ENCODE data around the gene DCN.

DCN gene

DNA sequence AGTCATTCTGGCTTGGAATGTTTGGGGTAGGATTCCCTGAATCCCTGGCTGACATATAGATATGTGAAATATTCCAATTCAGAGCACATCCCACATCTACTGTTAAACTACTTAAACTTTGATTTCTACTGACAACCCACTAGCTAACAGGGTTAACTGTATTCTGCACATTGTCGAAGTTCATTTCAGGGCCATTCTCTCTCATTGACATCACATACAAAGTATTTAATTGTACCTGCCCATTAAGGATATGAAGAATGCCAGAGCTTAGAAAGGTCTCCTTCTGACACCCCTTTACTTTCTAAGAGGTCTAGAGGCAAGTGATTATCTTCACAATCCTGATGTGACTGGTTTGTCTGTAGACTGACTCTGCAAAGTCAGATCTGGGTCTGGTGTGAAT is 2.8 kb upstream of the DCN start:
- no peak for DNase-seq (ENCODE audit: low read depth)

DNA sequence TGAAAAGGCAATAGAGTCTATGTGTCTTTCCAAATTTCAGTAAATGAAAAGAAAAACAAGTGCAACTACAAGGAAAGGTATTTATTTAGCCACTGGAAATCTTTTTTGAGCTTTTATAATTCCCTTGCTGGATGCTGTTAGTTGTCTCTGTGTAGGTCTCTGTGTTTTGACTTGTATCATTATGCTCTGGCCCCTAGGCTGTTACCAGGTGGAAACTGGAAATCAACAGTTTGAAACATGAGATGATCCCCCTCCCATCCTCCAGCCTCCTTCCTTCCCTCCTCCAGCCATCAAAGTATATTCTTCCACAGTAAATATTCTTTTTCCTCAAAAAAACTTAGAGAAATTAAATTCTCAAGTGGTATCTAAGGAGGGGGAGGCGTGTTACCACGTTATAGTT is 934 bp upstream of the DCN start:
- DNase-seq (ENCODE audit: low read depth) = no peak

DNA sequence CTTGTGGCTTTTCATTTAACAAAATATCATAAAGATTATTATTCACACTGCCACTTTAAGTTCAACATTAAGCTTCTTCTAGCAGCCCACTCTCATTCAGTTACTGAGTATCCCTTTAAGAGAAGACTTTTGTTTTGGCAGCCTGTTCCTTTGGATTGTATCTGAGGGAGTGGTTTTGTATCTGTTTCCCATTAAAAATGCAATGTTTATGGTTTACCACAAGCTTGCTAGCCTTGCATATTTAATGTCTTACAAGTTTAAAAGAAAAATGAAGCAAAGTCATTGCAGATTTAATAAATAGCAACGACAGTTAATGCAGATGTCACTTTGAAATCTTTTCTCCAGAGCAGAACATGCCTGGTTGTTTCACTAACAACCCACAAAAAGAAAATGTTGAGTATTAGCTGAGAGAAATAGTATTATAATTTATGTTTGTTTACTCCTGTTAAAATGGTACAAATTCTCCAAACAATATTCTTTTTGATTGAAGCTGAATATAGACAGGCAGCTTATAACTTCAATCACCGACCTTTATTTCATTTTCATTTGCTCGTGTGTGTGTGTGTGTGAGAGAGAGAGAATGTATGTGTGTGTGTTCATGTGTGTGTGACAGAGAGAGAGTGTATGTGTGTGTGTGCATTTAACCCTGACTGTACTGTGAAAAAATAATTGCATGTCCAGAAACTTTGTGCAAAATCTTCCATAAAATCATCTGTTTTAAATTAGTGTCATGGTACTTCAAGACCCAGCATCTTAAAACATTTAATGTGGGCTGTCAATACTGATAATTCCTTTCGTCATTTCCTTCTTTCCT is 1.8 kb downstream of the DCN start:
- DNase-seq (ENCODE audit: low read depth) = no peak

DNA sequence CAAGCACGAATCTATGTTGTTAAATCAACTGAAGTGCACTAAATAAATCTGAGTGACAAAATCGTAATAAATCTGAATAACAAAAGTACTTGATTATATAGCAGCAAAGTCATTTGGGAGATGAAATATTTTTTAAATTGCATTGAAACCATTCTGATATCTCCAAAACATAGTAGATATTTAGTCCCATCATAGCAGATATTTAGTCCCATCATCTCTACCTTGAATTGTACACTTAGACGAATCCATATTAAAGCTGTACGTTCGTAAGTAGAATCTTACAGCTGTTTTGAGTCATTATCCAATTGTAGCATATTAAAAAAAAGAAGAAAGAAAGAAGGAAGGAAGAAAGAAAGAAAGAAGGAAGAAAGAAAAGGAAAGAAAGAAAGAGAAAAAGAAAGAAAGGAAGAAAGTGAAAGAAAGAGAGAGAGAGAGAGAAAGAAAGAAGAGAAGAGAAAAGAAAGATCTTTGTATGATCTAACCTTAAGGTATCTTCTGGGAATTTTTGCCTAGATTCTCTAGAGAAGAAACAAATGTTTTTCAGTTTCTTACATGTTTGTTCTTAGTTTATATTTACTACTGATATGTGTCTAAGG is 2.6 kb downstream of the DCN start:
- DNase-seq (ENCODE audit: low read depth) = no peak

DNA sequence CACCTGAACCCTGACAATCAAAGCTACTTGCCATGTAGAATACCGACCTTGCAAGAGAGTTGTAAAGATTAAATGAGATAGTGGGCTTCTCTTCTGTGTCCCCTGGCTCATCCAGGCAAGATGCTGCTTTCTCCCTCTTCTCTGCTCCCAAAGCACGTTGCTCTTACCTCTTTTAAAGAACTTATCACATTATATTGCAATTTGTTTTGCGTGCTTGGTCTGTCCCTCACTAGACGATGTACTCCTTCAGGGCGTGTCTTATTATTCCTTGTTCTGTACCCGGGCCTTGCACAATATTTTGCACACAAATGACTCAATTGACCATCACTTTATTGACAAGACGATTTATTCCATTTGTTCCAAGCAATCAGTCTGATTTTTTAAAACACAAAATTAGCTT is 3.3 kb downstream of the DCN start:
- no peak for DNase-seq (ENCODE audit: low read depth)

DNA sequence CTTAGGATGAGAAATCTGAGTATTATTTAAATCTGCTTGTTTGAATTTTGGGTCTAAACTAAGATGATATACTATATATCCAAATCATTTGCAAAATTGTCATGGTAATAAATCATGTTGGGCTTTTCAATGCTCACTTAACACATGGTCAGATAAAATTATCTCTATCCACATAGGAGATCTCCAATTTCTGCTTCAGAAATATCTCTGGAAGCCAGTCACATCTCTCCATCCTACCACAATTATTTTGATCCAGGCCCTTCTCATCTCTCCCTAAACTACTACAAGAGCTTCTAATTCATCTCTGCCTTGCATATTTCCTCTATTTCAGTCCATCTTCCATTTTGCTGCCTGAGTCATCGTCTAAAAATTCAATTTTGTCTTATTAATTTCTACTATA is 3.8 kb downstream of the DCN start:
- DNase-seq (ENCODE audit: low read depth) = no peak

DNA sequence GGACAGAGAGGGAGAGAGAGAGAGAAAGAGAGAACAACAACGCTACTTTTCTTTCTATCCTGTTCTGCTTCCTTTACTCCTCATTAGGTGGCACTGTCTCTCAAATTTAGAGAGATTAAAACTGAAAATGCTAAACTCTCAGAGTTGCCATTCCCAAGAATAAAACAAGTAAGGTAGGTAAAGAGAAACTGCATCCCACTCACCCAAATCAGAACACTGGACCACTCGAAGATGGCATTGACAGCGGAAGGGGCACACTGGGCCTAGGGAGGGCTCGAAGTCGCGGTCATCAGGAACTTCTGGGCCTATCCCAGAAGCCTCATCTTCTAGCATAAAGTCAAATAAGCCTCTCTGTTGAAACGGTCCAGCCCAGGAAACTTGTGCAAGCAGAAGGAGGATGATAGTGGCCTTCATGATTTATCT is 4.5 kb downstream of the DCN start:
- no peak for DNase-seq (ENCODE audit: low read depth)

DNA sequence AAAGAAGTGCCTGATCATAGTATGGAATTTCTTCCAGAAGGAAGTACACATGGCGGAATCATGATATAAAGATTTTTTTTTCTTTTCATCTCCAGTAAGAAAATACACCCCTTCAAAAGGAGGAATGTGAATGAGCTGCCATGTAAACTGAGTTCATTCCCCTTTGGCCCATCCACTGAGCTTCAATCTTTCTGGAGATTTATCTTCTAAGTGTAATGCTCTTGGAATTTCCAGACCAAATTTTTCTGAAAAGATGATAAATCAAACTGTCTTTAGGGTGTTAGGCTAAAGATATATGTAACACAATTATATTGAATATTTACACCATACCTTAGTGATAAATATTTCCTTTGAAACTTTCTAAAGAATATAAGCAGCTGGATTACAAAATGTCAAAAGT is 5.2 kb downstream of the DCN start:
- no peak for DNase-seq (ENCODE audit: low read depth)

DNA sequence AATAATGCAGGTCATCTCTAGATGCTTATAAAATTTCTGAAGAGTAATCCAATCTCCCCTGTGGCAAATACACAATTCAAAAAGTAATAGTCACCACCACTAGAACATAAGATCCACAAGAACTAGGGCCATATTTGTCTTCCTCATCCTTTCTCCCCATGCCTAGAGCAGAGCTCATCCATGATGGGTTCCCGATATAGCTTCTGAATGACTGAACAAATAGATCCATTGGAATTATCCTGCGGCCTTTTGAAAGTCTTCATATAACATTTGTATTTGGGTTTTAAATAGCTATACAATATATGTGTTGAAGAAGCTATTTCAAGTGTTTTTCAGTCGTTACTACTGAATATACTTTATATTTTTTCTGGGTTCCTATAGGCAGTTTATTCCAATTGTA is 5.7 kb downstream of the DCN start:
- DNase-seq (ENCODE audit: low read depth) = no peak

DNA sequence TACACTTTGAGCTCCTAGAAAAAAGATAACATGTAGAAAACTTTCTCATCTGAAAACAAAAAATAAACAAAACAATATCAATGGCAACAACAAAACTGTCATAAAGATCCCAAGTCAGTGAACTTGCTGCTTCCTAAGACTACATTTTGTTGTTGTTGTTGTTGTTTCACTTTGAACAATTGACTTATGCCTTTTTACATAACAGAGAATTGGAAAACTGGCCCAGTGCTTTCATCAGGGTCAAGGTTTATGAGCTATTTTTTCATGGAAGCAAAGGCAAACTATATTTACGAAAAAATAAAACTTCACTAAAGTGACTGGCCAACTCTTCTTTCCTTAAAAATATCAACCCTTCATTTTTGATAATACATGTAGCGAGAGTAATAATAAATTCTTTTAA is 6.3 kb downstream of the DCN start:
- DNase-seq (ENCODE audit: low read depth) = no peak

DNA sequence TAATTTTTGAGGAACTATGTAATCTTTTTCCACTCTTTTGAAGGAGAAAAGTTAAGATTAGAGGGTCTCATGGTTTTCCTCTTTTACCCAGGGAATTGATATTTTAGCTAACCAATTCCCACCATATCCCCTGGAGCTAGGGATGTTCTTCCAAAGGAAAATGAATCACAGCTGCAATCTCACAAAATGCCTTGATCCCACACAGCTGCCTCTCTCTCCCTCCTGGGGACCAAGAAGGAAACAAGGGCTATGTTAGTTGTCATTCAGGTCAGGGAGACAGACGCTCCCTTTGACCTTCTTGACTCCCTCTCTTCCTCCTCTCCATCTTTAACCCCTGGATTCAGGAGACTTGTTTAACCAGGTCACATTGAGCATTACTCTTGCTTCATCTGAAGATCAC is 9.5 kb downstream of the DCN start:
- no peak for DNase-seq (ENCODE audit: low read depth)

DNA sequence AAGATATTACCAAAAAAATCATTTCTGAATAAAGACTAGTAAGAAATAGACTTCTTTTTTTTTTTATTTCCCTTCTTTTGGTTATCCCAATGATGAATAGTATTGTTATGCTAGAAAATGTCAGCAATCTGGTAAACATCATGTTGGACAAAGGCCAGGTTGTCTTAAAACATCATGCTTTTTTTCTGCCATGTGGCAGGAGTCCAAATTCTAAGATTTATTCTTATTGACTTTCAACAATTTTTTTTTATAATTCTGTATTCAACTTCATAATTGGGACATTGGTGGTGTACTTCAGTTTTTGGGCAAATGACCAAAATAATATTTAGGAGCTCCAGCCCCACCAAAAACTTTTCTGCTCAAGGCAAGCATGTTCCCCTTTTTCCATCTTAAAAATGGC is 10.5 kb downstream of the DCN start:
- DNase-seq (ENCODE audit: low read depth) = no peak

DNA sequence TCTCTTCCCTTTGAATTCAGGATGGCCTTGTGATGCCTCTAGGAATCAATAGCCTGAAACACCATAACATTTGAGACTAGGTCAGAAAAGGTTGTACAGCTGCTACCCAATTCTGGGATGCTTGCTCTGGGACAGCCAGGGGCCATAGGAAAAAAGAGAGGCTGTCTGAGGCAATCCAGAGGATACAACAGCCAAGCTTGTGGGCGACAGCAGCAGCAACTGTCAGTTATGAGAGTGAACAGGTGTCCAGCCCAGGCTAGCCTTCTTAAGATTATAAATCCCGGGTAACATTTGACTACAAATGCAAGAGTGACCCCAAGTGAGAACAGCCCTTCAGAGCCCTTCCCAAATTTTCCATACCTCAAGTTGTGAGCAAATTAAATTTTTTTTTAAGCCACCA is 11.1 kb downstream of the DCN start:
- no peak for DNase-seq (ENCODE audit: low read depth)

DNA sequence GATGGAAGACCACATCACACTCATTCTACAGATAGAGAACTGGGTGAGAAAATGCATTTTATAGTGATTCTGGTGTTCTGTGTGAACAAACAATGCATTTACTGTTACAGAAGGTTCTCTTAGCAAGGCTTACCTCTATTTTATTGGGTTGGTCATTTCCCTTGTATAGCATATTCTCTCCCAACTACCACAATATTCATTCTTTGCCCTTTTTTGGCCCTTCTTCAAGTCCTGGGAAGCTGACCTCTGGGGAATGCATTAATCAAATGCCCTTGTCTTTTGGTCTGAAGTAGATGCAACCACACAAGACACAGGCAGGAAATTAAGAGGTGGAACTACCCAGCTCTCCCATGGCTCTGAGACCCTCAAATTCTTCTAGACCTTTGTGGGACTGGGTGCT is 19.5 kb downstream of the DCN start:
- no peak for DNase-seq (ENCODE audit: low read depth)

DNA sequence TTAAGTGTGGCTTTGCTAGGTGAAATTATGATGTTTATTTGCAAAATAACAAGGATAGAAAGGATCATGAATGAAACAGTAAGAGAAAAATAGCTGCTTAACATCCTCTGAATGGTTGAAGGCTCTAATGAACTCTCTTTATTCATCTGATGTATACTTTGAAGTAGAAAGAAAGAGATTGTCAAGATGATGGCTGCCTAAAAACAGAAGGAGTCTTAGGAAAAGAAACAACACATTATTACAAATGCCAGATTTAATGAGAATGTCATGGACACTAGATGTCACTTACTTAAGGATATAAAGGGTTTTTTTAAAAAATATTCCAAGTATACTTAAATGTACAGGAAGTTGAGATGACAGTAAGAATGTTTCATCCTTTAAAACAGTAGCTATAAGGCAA is 21.6 kb downstream of the DCN start:
- no peak for DNase-seq (ENCODE audit: low read depth)

DNA sequence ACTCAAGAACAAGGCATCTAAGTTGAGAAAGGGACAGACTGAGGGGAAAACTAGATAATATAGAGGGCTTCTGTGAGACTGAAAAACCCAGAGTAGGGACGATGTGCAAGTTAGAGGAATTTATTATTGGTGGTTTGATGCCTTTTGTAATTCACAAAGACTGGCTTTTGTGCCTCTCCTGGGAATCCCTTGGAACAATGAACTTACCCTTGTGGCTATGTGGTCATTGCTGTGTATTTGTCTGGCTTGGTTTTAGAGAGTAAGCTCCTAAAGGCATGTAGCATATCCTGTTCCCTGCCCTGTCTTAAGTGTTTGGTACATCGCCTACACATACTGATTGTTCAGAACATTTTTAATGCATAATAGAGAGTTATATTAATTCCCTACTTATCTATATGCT is 26.6 kb downstream of the DCN start:
- no peak for DNase-seq (ENCODE audit: low read depth)

DNA sequence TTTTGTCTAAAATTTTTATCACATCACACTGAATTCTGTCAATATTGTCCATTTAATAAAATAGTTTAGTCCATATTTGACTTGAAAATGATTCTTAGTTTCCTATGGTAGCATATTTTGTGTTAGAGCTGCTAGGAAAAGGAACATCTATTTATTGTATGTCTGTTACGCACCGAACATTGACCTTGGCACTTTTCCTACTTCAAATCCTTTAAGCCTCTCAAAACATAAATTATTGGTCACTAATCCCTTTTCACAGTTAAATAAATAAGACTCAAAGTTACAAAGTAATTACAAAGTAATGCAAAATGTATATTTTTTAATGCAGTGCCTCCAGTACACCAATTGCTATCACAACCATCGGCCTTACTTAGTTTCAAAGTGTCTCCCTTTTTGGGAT is 28.5 kb downstream of the DCN start:
- DNase-seq (ENCODE audit: low read depth) = no peak

DNA sequence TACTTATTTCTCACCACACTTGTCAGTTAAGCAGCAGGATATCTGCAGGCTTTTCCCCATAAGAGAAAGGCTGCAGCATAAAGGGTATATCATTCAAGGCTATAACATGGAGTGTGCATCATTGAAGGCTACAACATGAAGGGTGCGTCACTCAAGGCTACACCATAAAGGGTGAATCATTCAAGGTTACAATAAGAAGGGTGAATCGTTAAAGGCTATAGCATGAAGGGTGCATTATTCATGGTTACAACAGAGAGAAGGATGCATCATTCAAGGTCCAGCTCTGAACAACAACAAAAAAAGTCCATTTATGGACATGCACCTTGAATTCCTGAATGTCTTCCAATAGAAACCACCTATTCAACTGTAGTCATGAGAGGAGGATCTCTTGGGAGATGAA is 38.6 kb downstream of the DCN start:
- DNase-seq (ENCODE audit: low read depth) = no peak

DNA sequence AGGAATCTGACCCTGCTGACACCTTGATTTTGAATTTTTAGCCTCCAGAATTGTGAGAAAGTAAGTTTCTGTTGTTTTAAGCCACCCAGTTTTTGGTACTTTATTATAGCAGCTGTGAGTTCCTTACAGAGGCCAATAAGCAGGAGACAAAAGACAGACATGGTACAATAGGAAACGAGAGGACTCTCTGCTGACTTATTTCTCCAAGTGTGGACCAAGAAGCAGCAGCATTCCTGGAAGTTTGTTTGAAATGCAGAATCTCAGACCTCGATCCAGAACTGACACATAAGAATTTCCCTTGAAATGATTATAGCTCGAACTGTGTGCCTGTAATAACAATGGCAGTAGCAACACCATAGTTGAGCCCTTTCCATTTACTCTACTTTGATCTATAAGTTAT is 39.4 kb downstream of the DCN start:
- no peak for DNase-seq (ENCODE audit: low read depth)

DNA sequence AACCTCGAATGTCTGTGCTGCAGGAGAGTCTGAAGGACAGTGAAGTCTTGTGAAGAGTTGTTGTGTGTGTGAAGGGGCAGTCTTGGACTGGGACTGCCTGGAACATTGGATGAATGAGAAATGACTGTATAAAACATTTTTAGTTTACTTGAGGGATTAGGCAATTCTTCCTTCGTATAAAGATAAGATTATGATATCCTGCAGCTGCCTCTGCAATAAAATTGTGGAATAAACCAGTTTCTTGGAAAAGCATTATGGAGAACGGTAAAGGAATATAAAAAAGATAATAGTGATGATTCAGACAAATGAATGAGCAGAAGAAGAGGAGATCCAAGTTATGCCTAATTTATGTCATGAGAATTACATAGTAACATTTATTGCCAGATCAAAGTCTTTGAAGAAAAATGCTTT is 40.4 kb downstream of the DCN start:
- no peak for DNase-seq (ENCODE audit: low read depth)

DNA sequence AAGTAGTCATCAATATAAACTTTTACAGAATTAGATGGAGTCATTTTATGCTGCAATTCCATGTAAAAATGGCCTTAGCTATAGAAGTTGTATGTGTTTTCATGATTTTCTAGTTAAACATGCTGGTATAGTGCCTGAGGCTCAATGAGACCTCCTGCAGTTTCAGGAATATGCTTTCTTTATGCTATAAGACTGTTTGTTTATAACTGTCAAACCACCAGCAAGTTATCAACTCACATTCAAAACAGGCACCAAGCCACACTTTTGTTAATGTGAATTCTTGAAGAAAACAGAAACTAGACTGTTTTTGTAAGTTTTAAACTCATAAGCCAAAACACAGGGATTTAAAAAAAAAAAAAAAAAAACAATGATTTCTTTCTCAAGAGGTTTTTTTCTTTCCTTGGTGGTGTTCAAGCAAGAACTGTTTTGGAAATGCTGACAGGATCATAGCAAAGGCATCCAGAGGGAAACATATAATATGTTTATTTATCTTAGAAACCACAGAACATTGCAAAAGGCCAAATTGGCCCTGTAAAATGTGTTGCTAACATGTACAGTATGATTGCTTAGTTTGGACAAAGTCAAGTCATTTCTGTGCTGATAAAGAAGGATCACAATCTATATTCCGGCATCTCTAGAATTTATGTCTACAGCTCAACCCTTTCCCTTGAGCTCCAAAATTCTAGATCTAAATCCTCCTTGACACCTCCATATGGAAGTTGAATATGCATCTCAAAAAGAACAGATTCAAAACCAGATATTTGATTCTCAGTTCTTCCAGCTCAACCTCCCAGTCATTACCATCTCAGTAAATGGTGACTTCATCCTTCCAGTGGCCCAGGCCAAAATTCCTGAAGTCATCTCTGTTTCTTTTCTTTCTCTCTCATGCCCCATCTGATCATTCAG is 42.3 kb downstream of the DCN start:
- no peak for DNase-seq (ENCODE audit: low read depth)

DNA sequence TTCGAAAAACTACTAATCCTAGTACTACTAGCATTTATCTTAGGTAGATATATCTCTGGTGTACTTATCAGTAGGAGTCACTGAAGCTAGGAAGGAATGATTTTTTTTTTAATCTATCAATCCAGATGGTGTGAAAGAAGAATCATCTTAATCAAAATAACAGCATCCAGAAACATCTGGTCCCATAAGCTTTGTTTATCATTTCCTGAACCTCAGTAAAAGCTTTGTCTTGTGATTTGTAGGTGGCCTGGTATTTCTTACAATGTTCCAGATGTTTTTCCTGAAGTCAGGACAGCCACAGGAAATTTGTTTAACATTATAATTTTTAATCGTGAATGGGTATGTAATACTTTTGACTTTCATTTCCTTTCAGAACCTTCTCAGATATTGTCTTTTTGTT is 43.3 kb downstream of the DCN start:
- DNase-seq (ENCODE audit: low read depth) = no peak

DNA sequence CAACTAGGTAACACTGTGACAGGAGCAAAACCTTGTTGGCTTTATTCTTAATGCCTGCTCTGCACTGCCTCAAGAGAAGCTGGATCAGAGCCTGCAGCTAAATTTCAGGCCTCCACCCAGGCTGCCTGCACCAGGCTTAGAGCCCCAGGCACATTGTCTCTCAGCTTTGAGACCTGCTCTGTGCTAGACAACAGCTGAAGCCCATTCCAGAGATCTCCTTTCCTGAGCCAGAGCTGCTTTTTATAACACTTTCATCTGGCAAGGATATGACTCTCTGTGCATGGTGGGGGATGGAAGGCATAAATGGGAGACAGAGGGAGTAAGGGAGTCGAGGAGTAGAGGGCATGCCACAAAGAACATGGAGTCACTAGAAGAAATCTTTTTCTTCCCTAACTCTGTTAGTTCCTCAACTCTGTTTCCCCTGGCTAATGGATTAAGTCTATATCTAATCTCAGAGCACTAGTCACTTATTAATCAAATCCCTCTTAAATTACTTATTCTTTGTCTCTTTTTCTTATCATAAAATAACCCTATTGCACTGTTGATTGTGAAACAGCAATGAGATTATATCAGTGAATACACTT is 44.2 kb downstream of the DCN start:
- no peak for DNase-seq (ENCODE audit: low read depth)

Measured in activated T-helper 1 cell treated with Interleukin-2 at 50 U/mL for 16 hours (primary cell).